ENCODE data around the gene NAT16. TPM values are rescaled to one million over a fixed set of nuclear protein-coding genes. Genes with fewer than 3 reads are reported as not detected.
"Not testable (repeated sequence)": the region's sequence is repeated elsewhere in the genome, so short reads cannot be mapped to it uniquely, and the experiment has no call there.

The NAT16 gene
- polyA plus RNA-seq, 1 experiment: 0.02 TPM

- H3K4me3 ChIP-seq (ENCODE audit: low read depth, low read length): no peak overlapping the region
- no peak for DNase-seq (ENCODE audit: low read depth)
- POLR2A ChIA-PET: no interaction called here
- peaks cover 29% of the 10 kb centered on the region for H3K36me3 ChIP-seq (ENCODE audit: control insufficient read depth, insufficient read depth, low read length)
- TF ChIP-seq CTCF (IDR thresholded peaks at IDR 0.05; ENCODE audit: insufficient read depth, low read depth, low read length): no peak
- CTCF ChIA-PET: interaction anchor here (0.8 to 1.1 kb wide), 2 partner anchors 14 to 15 kb away, joined by 4 to 5 read pairs; no protein-coding TSS in a partner anchor
- H3K27me3 ChIP-seq (ENCODE audit: control insufficient read depth, insufficient read depth, low read length): peaks cover 3% of the 10 kb centered on the region
Measured at GRCh38 chr7:101207459-101207858, 27.4 kb upstream of the NAT16 start.

- TF ChIP-seq CTCF (IDR thresholded peaks at IDR 0.05; ENCODE audit: insufficient read depth, low read depth, low read length): no peak
- DNase-seq (ENCODE audit: low read depth): no peak
- Histone ChIP-seq H3K4me3 (ENCODE audit: low read depth, low read length) (no peak overlapping the region), H3K27me3 (ENCODE audit: control insufficient read depth, insufficient read depth, low read length) (peaks cover 9% of the 10 kb centered on the region), H3K36me3 (ENCODE audit: control insufficient read depth, insufficient read depth, low read length) (peaks cover 23% of the 10 kb centered on the region)
- POLR2A ChIA-PET: interaction anchor here (0.7 kb wide), 1 partner anchor 50 kb away, joined by 4 read pairs; no protein-coding TSS in a partner anchor
- CTCF ChIA-PET: interaction anchor here (5.1 kb wide), 1 partner anchor 13 kb away, joined by 35 read pairs; no protein-coding TSS in a partner anchor
Measured at GRCh38 chr7:101206665-101207042, 26.6 kb upstream of the NAT16 start.

GRCh38 chr7:101205901-101206664, 26.0 kb upstream of the NAT16 start:
- DNase-seq (ENCODE audit: low read depth): no peak
- Histone ChIP-seq H3K36me3 (ENCODE audit: control insufficient read depth, insufficient read depth, low read length) (peaks cover 18% of the 10 kb centered on the region), H3K27me3 (ENCODE audit: control insufficient read depth, insufficient read depth, low read length) (peaks cover 11% of the 10 kb centered on the region), H3K4me3 (ENCODE audit: low read depth, low read length) (no peak overlapping the region)
- ChIA-PET POLR2A (interaction anchor here (0.7 kb wide), 1 partner anchor 50 kb away, joined by 4 read pairs; no protein-coding TSS in a partner anchor), CTCF (interaction anchor here (1.1 to 5.1 kb wide), 2 partner anchors 13 to 62 kb away, joined by 4 to 35 read pairs; no protein-coding TSS in a partner anchor)
- no peak for TF ChIP-seq CTCF (IDR thresholded peaks at IDR 0.05; ENCODE audit: insufficient read depth, low read depth, low read length)

GRCh38 chr7:101203740-101204738, 23.9 kb upstream of the NAT16 start:
- CTCF ChIA-PET: interaction anchor here (5.1 kb wide), 1 partner anchor 11 kb away, joined by 35 read pairs; no protein-coding TSS in a partner anchor
- not testable (repeated sequence) for H3K4me3 ChIP-seq (ENCODE audit: low read depth, low read length); DNase-seq (ENCODE audit: low read depth)

GRCh38 chr7:101202603-101202918, 22.5 kb upstream of the NAT16 start:
- no peak for TF ChIP-seq CTCF (IDR thresholded peaks at IDR 0.05; ENCODE audit: insufficient read depth, low read depth, low read length)
- ChIA-PET POLR2A (no interaction called here), CTCF (interaction anchor here (1.5 to 5.1 kb wide), 2 partner anchors 9 to 58 kb away, joined by 4 to 35 read pairs; no protein-coding TSS in a partner anchor)
- H3K4me3 ChIP-seq (ENCODE audit: low read depth, low read length): no peak overlapping the region
- peaks cover 19% of the 10 kb centered on the region for H3K27me3 ChIP-seq (ENCODE audit: control insufficient read depth, insufficient read depth, low read length)
- DNase-seq (ENCODE audit: low read depth): no peak
- H3K36me3 ChIP-seq (ENCODE audit: control insufficient read depth, insufficient read depth, low read length): peaks cover 2% of the 10 kb centered on the region; the same call in 1 of the 2 replicates

More at GRCh38 chr7:101203740-101204738, 23.9 kb upstream of the NAT16 start:
- peaks cover 19% of the 10 kb centered on the region for H3K27me3 ChIP-seq (ENCODE audit: control insufficient read depth, insufficient read depth, low read length)
- POLR2A ChIA-PET; H3K36me3 ChIP-seq (ENCODE audit: control insufficient read depth, insufficient read depth, low read length): not testable (repeated sequence)

All from BJ (cell line).